H1 (cell line): ENCODE data around the gene RAPGEF6. TPM values are rescaled to one million over a fixed set of nuclear protein-coding genes. Genes with fewer than 3 reads are reported as not detected.

ENCODE experiments used
- CTCF ChIA-PET: fragments of 300-600 bp; sonication (Branson Sonifier 250); formaldehyde crosslinking; loops from one replicate; lab custom pipeline; 2021; ENCODE audit not compliant: partially characterized antibody; lab: Charles Lee
- POLR2A ChIA-PET: fragments of 300-600 bp; sonication (Branson Sonifier 250); formaldehyde crosslinking; loops from one replicate; lab custom pipeline; 2021; ENCODE audit warnings: inconsistent platforms; ENCODE audit not compliant: partially characterized antibody; lab: Charles Lee
- DNase-seq, 2 experiments: peaks; one replicate each; pipeline versions ENCODE4 v3.0.0 to v3.0.0-alpha.2; 2010 to 2022; ENCODE audit warnings: low spot score in 2 of 2, low read depth in 1 of 2, mixed read lengths in 1 of 2
- FAIRE-seq: peaks from 2 replicates; lab custom pipeline; 2011; peaks lifted over from hg19 to GRCh38; lab: Jason Lieb, UNC
- H2AFZ ChIP-seq: 2 replicates; pipeline ENCODE4 v1.8.1; 2012; ENCODE audit warnings: low read length, inconsistent platforms
- H2AK5ac ChIP-seq: 2 replicates; pipeline ENCODE4 v1.6.1; 2013; ENCODE audit warnings: low read depth, low read length
- H2BK120ac ChIP-seq: replicated peaks from 2 replicates; pipeline ENCODE3; 2013; ENCODE audit warnings: low read depth, low read length, inconsistent platforms
- H2BK12ac ChIP-seq: 2 replicates; pipeline ENCODE4 v1.6.1; 2013; ENCODE audit warnings: low read depth, low read length
- H2BK15ac ChIP-seq: 2 replicates; pipeline ENCODE4 v1.6.1; 2013; ENCODE audit warnings: low read length
- H2BK20ac ChIP-seq: 2 replicates; pipeline ENCODE4 v1.6.1; 2013; ENCODE audit warnings: low read length
- H2BK5ac ChIP-seq: 2 replicates; pipeline ENCODE4 v1.6.1; 2013; ENCODE audit warnings: low read depth, low read length
- H3K14ac ChIP-seq: 2 replicates; pipeline ENCODE4 v1.6.1; 2013; ENCODE audit warnings: inconsistent platforms; ENCODE audit not compliant: insufficient read length
- H3K18ac ChIP-seq: 2 replicates; pipeline ENCODE4 v1.6.1; 2013; ENCODE audit warnings: low read length; ENCODE audit errors: extremely low read depth
- H3K23ac ChIP-seq: 2 replicates; pipeline ENCODE4 v1.6.1; 2013; ENCODE audit warnings: inconsistent platforms; ENCODE audit not compliant: insufficient read length
- H3K23me2 ChIP-seq: 2 replicates; pipeline ENCODE4 v1.6.1; 2013; ENCODE audit warnings: low read depth, low read length
- H3K27ac ChIP-seq: 2 replicates; pipeline ENCODE4 v1.6.1; 2011; ENCODE audit warnings: low read depth, low read length, inconsistent platforms
- H3K27me3 ChIP-seq, 4 experiments: replicated peaks in 1 of 4; 1 replicate in 1 of 4; 2 replicates in 3 of 4; pipeline versions ENCODE4 v1.6.1 to v1.8.1; 2011 to 2013; ENCODE audit warnings: low read length in 3 of 4, mild to moderate bottlenecking in 3 of 4, inconsistent platforms in 2 of 4, mixed read lengths in 2 of 4, moderate library complexity in 1 of 4; ENCODE audit not compliant: control insufficient read depth in 3 of 4, insufficient read depth in 3 of 4; ENCODE audit errors: extremely low read depth in 1 of 4
- H3K36me3 ChIP-seq, 4 experiments: 2 replicates each; pipeline versions ENCODE4 v1.6.1 to v1.8.1; 2011 to 2013; ENCODE audit warnings: mild to moderate bottlenecking in 4 of 4, low read length in 3 of 4, moderate library complexity in 2 of 4, control low read depth in 1 of 4, inconsistent platforms in 1 of 4; ENCODE audit not compliant: insufficient read depth in 4 of 4, control insufficient read depth in 2 of 4
- H3K4ac ChIP-seq: replicated peaks from 2 replicates; pipeline ENCODE3; 2013; ENCODE audit warnings: low read length, low read depth, mixed read lengths, inconsistent platforms; ENCODE audit not compliant: insufficient read length
- H3K4me1 ChIP-seq, 4 experiments: replicated peaks in 1 of 4; 1 replicate in 1 of 4; 2 replicates in 3 of 4; pipeline versions ENCODE4 v1.6.1 to v1.8.1; 2011 to 2013; ENCODE audit warnings: low read length in 3 of 4, inconsistent platforms in 2 of 4, mixed read lengths in 1 of 4; ENCODE audit not compliant: insufficient read depth in 4 of 4, control insufficient read depth in 3 of 4
- H3K4me2 ChIP-seq, 2 experiments: 2 replicates each; pipeline versions ENCODE4 v1.6.1 to v1.8.1; 2011 to 2013; ENCODE audit warnings: low read depth in 2 of 2, low read length in 2 of 2, control low read depth in 1 of 2, inconsistent platforms in 1 of 2, mild to moderate bottlenecking in 1 of 2; ENCODE audit not compliant: insufficient read depth in 1 of 2
- H3K4me3 ChIP-seq, 4 experiments: fragments of 200-600, 300-600 bp in 1 of 4; sonication (generic), shearing (Covaris generic), sonication (Bioruptor Twin) in 1 of 4; 2 replicates each; pipeline versions ENCODE4 v1.5.1 to v1.8.1; 2011 to 2016; ENCODE audit warnings: low read length in 4 of 4, low read depth in 3 of 4, control low read depth in 2 of 4, inconsistent platforms in 2 of 4, mild to moderate bottlenecking in 2 of 4, mixed read lengths in 1 of 4, moderate library complexity in 1 of 4; ENCODE audit not compliant: insufficient read depth in 2 of 4; ENCODE audit errors: extremely low read depth in 1 of 4
- H3K56ac ChIP-seq: replicated peaks from 2 replicates; pipeline ENCODE3; 2013; ENCODE audit warnings: low read depth, mild to moderate bottlenecking, mixed read lengths, low read length, inconsistent platforms; ENCODE audit not compliant: insufficient read length
- H3K79me1 ChIP-seq: 2 replicates; pipeline ENCODE4 v1.6.1; 2013; ENCODE audit warnings: low read depth, low read length, control low read depth
- H3K79me2 ChIP-seq, 2 experiments: 2 replicates each; pipeline versions ENCODE4 v1.6.1 to v1.8.1; 2012 to 2013; ENCODE audit warnings: low read length in 2 of 2, mild to moderate bottlenecking in 2 of 2, inconsistent platforms in 1 of 2; ENCODE audit not compliant: insufficient read depth in 2 of 2, control insufficient read depth in 1 of 2
- H3K9ac ChIP-seq, 4 experiments: replicated peaks in 1 of 4; 1 replicate in 1 of 4; 2 replicates in 3 of 4; pipeline versions ENCODE4 v1.6.1 to v1.8.1; 2011 to 2013; ENCODE audit warnings: low read depth in 3 of 4, low read length in 3 of 4, control low read depth in 2 of 4, mild to moderate bottlenecking in 2 of 4, moderate library complexity in 2 of 4, inconsistent platforms in 1 of 4; ENCODE audit errors: extremely low read depth in 1 of 4
- H3K9me3 ChIP-seq, 2 experiments: 2 replicates each; pipeline versions ENCODE4 v1.6.1 to v1.8.1; 2012 to 2013; ENCODE audit warnings: mild to moderate bottlenecking in 2 of 2, moderate library complexity in 2 of 2, control low read depth in 1 of 2, inconsistent platforms in 1 of 2, low read depth in 1 of 2, low read length in 1 of 2, mixed read lengths in 1 of 2; ENCODE audit not compliant: insufficient read depth in 2 of 2
- H4K20me1 ChIP-seq, 2 experiments: replicated peaks in 1 of 2; 2 replicates each; pipeline versions ENCODE3 to v1.8.1; 2011 to 2013; ENCODE audit warnings: inconsistent platforms in 2 of 2, low read length in 2 of 2, mild to moderate bottlenecking in 1 of 2; ENCODE audit not compliant: insufficient read depth in 2 of 2, control insufficient read depth in 1 of 2
- H4K5ac ChIP-seq: 2 replicates; pipeline ENCODE4 v1.6.1; 2013; ENCODE audit warnings: low read length, low read depth, mixed read lengths, inconsistent platforms; ENCODE audit not compliant: insufficient read length
- H4K8ac ChIP-seq: 2 replicates; pipeline ENCODE4 v1.8.0; 2013; ENCODE audit warnings: mild to moderate bottlenecking, moderate library complexity, low read length, inconsistent platforms; ENCODE audit not compliant: insufficient read depth; ENCODE audit errors: extremely low read depth
- H4K91ac ChIP-seq: replicated peaks from 2 replicates; pipeline ENCODE3; 2013; ENCODE audit warnings: low read length, mixed read lengths, inconsistent platforms; ENCODE audit not compliant: insufficient read length
- ATF2 ChIP-seq: IDR thresholded peaks from 2 replicates; pipeline ENCODE4 v1.6.1; 2012; ENCODE audit warnings: low read length, inconsistent platforms
- BACH1 ChIP-seq: IDR thresholded peaks from 2 replicates; pipeline ENCODE4 v1.6.1; 2012; ENCODE audit warnings: low read length, improper control_type of control experiment
- EP300 ChIP-seq, 2 experiments: IDR thresholded peaks; 1 replicate in 1 of 2; 2 replicates in 1 of 2; pipeline ENCODE4 v1.6.1; 2011 to 2012; ENCODE audit warnings: low read depth in 2 of 2, low read length in 2 of 2, mild to moderate bottlenecking in 2 of 2, borderline replicate concordance in 1 of 2, inconsistent platforms in 1 of 2, moderate library complexity in 1 of 2
- GTF2F1 ChIP-seq: IDR thresholded peaks from 2 replicates; pipeline ENCODE4 v1.6.1; 2012; ENCODE audit warnings: low read depth, low read length, improper control_type of control experiment, borderline replicate concordance
- JUN ChIP-seq: IDR thresholded peaks from 2 replicates; pipeline ENCODE4 v1.6.1; 2011; ENCODE audit warnings: low read depth, mild to moderate bottlenecking, improper control_type of control experiment, low read length
- KDM4A ChIP-seq: IDR thresholded peaks from one replicate; pipeline ENCODE4 v1.7.1; 2012; ENCODE audit warnings: low read depth, mild to moderate bottlenecking, moderate library complexity, low read length, inconsistent platforms; ENCODE audit not compliant: severe bottlenecking
- MAFK ChIP-seq: IDR thresholded peaks from 2 replicates; pipeline ENCODE4 v1.6.1; 2012; ENCODE audit warnings: low read depth, mild to moderate bottlenecking, improper control_type of control experiment, low read length
- POLR2A ChIP-seq, 2 experiments: IDR thresholded peaks; 1 replicate in 1 of 2; 2 replicates in 1 of 2; pipeline ENCODE4 v1.6.1; 2011; ENCODE audit warnings: low read depth in 2 of 2, low read length in 2 of 2, mild to moderate bottlenecking in 2 of 2; ENCODE audit errors: control extremely low read depth in 1 of 2
- SIN3A ChIP-seq, 2 experiments: IDR thresholded peaks in 1 of 2; conservative IDR thresholded peaks in 1 of 2; 2 replicates each; pipeline ENCODE4 v1.6.1; 2011 to 2012; ENCODE audit warnings: low read length in 2 of 2, improper control_type of control experiment in 1 of 2, low read depth in 1 of 2, mild to moderate bottlenecking in 1 of 2
- YY1 ChIP-seq: IDR thresholded peaks from 2 replicates; pipeline ENCODE4 v1.6.1; 2011; ENCODE audit warnings: low read depth, mild to moderate bottlenecking, low read length
- WGBS, 2 experiments: shearing (Covaris generic) in 1 of 2; methylation state at CpG; one replicate each; pipeline versions ENCODE4 v1.1.6 to v1.1.7; 2013 to 2015; ENCODE audit warnings: low lambda C conversion rate in 2 of 2, mixed read lengths in 2 of 2, inconsistent platforms in 1 of 2, low coverage in 1 of 2, missing lambda C conversion rate in 1 of 2; ENCODE audit not compliant: insufficient replicate concordance in 2 of 2, insufficient coverage in 1 of 2, insufficient read length in 1 of 2; ENCODE audit errors: extremely low coverage in 1 of 2, missing lambda C conversion rate in 1 of 2; 5-methylcytosine and 5-hydroxymethylcytosine counted together
- polyA plus RNA-seq, 7 experiments: library from polyadenylated mRNA; depleted of rRNA in 3 of 7; stranded (reverse) in 5 of 7; unstranded in 2 of 7; fragments of >200 nt in 5 of 7; fragments of 200-250 nt in 2 of 7; gene quantifications; 1 replicate in 5 of 7; 2 replicates in 1 of 7; 4 replicates in 1 of 7; pipeline versions ENCODE4 v1.2.1 to v1.2.3, GENCODE V29; 2011 to 2013; ENCODE audit warnings: missing spikeins in 2 of 7, mixed read lengths in 2 of 7
- total RNA-seq: library from RNA; stranded (reverse); fragmentation: NEBNext Ultra II Directional; extraction: Animal tissue kit (Norgen Biotek cat#: 25700); gene quantifications from 2 replicates; pipeline ENCODE4 v1.2.1, GENCODE V29; 2021

The RAPGEF6 gene
- total and polyA plus RNA-seq, 2 of the 8 experiments (the other 6 are each of a cell fraction or from before 2014, with no cell fraction given): 4.8 to 20.0 TPM

- H3K56ac ChIP-seq: no peak overlapping the region
- H3K9me3 ChIP-seq: no peaks in the 10 kb centered on the region
- peaks cover 0 to 7% (median 3%) of the 10 kb centered on the region in 4 experiments; a peak in 4 of 8 replicates for H3K36me3 ChIP-seq
- H2BK5ac ChIP-seq: no peak overlapping the region
- POLR2A ChIA-PET: no interaction called here
- H3K23ac ChIP-seq: no peak overlapping the region
- H3K79me2 ChIP-seq: no peaks in the 10 kb centered on the region
- no peak overlapping the region for H3K27ac ChIP-seq
- no peak overlapping the region for H4K91ac ChIP-seq
- DNase-seq (no peak), FAIRE-seq (no peak)
- no peak overlapping the region for H3K14ac ChIP-seq
- H3K9ac ChIP-seq: no peak overlapping the region
- TF ChIP-seq BACH1 (no peak), EP300 (IDR thresholded peaks at IDR 0.05; ENCODE audit: borderline replicate concordance in 1 of 2, low read depth in 2 of 2, low read length in 2 of 2) (no peak), GTF2F1 (no peak), KDM4A (no peak), MAFK (no peak), POLR2A (IDR thresholded peaks at IDR 0.05; ENCODE audit: control extremely low read depth in 1 of 2, low read depth in 2 of 2, low read length in 2 of 2) (no peak), YY1 (no peak), SIN3A (conservative IDR thresholded peaks at IDR 0.05 in 1 of 2, IDR thresholded peaks at IDR 0.05 in 1 of 2; ENCODE audit: low read depth in 1 of 2, low read length in 2 of 2) (no peak), ATF2 (no peak), JUN (no peak)
- H3K4me2 ChIP-seq: no peak overlapping the region
- no peak overlapping the region for H2AK5ac ChIP-seq
- H3K4me1 ChIP-seq: no peaks in the 10 kb centered on the region
- H2BK15ac ChIP-seq: no peak overlapping the region
- CTCF ChIA-PET: no interaction called here
- H3K18ac ChIP-seq: no peak overlapping the region
- H4K5ac ChIP-seq: no peak overlapping the region
- H2BK12ac ChIP-seq: no peak overlapping the region
- H3K79me1 ChIP-seq: no peaks in the 10 kb centered on the region
- H3K4ac ChIP-seq: no peak overlapping the region
- H2AFZ ChIP-seq: no peak overlapping the region
- H4K8ac ChIP-seq: no peak overlapping the region
- WGBS, 2 experiments: 97% methylated on average over 5 of the region's 5 CpGs; no CpG with 5 or more reads in 1 of the 2 experiments
- H2BK120ac ChIP-seq: no peak overlapping the region
- no peaks in the 10 kb centered on the region for H3K23me2 ChIP-seq
- no peak overlapping the region for H3K4me3 ChIP-seq
- H2BK20ac ChIP-seq: no peak overlapping the region
- no peaks in the 10 kb centered on the region for H3K27me3 ChIP-seq
- H4K20me1 ChIP-seq: no peaks in the 10 kb centered on the region
Observed at GRCh38 chr5:131461742-131462141, 173.3 kb downstream of the RAPGEF6 start.
